CD4-positive, alpha-beta T cell treated with Interferon gamma for 1 hour (primary cell): Measurements from ENCODE around the gene PCDHAC2.

ENCODE experiments used
- DNase-seq: peaks from one replicate; pipeline ENCODE4 v3.0.0-alpha.2; 2020

PCDHAC2 gene

GRCh38 chr5:140988100-140988499, 21.8 kb downstream of the PCDHAC2 start:
- DNase-seq = no peak

- DNase-seq = no peak
These were observed 22.3 kb downstream of the PCDHAC2 start for GRCh38 chr5:140988608-140989007.

GRCh38 chr5:140989254-140990020, 23.2 kb downstream of the PCDHAC2 start:
- DNase-seq = no peak

GRCh38 chr5:140992828-140993227, 26.6 kb downstream of the PCDHAC2 start:
- DNase-seq = no peak

- no peak for DNase-seq
These were observed 29.8 kb downstream of the PCDHAC2 start for GRCh38 chr5:140996060-140996459.

- no peak for DNase-seq
These were observed 32.7 kb downstream of the PCDHAC2 start for GRCh38 chr5:140998921-140999410.

GRCh38 chr5:141001446-141001843, 35.2 kb downstream of the PCDHAC2 start:
- DNase-seq = no peak

- DNase-seq = no peak
These were observed 35.7 kb downstream of the PCDHAC2 start for GRCh38 chr5:141001844-141002604.

GRCh38 chr5:141002605-141002965, 36.3 kb downstream of the PCDHAC2 start:
- no peak for DNase-seq

- no peak for DNase-seq
These were observed 36.8 kb downstream of the PCDHAC2 start for GRCh38 chr5:141003031-141003430.

GRCh38 chr5:141003791-141004611, 37.7 kb downstream of the PCDHAC2 start:
- DNase-seq = no peak

- DNase-seq = no peak
These were observed 41.5 kb downstream of the PCDHAC2 start for GRCh38 chr5:141007791-141008190.

- no peak for DNase-seq
These were observed 43.9 kb downstream of the PCDHAC2 start for GRCh38 chr5:141010047-141010793.

GRCh38 chr5:141017943-141018342, 51.7 kb downstream of the PCDHAC2 start:
- DNase-seq = no peak
